HG03575 (cell line): ENCODE measurements around the gene AGL.
"Not testable (repeated sequence)": the region's sequence is repeated elsewhere in the genome, so short reads cannot be mapped to it uniquely, and the experiment has no call there.

Experiments used
- ATAC-seq: cut with Tn5 transposase; IDR thresholded peaks from one replicate; pipeline ENCODE4 v1.9.1; 2021; ENCODE audit not compliant: unreplicated experiment, insufficient number of reproducible peaks, low FRiP score; ENCODE audit errors: extremely low read depth

The AGL gene

GRCh38 chr1:99849744-99850458, at the start of gene AGL:
TSS of gene AGL (plus strand) at chr1:99850361. CDS start at chr1:99851043, 682 bp downstream.
- ATAC-seq: peak; percentile 86

- ATAC-seq: no peak
Observed at GRCh38 chr1:99801584-99801983, 48.6 kb upstream of the AGL start.

DNA sequence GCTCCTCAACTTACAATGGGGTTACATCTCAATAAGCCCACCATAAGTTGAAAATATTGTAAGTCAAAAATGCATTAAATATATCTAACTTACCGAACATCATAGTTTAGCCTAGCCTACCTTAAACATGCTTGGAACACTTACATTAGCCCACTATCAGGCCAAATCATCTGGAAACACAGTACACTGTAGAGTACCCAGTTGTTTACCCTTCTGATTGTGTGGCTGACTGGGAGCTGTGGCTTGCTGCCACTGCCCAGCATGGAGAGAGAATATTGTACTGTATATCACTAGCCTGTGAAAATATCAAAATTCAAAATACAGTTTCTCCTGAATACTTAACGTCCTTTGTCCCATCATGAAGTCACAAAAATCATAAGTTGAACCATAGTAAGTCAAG, 43.3 kb upstream of the AGL start:
- no peak for ATAC-seq

DNA sequence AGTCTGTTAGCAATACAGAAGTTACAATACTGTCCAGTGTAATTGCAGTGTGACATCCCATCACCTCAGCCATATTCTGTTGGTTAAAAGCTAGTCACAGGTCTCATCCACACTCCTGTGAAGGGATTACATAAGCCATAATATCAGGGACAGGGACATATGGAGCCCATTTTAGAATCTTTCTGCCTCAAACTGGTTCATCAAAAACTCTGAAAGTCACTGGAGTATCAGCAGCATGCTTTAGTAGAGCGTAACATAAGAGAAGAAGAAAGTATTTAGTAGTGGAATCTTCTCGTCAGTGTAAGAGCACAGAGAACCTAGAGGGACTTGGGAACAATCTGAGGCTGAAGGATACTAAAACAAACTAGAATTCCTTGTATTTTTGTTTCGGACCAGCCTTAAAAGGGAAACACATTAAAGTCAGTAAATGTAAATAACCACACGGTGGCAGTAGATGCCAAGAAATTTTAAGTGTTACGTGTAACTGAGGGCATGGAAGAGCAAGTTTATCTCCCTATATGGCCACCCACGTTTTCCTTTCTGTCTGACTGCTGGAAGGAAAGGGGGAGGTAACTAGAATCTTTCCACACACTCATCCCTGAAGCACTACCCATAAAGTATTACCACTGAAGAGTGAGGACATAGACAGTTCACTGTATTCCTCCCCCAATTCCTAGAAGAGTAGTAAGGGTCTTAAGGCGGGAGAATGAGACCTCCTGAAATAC, 41.6 kb upstream of the AGL start:
- peak; percentile 57 for ATAC-seq

- no peak for ATAC-seq
Observed at GRCh38 chr1:99811075-99811474, 39.1 kb upstream of the AGL start.

GRCh38 chr1:99811747-99812146, 38.4 kb upstream of the AGL start:
- no peak for ATAC-seq

DNA sequence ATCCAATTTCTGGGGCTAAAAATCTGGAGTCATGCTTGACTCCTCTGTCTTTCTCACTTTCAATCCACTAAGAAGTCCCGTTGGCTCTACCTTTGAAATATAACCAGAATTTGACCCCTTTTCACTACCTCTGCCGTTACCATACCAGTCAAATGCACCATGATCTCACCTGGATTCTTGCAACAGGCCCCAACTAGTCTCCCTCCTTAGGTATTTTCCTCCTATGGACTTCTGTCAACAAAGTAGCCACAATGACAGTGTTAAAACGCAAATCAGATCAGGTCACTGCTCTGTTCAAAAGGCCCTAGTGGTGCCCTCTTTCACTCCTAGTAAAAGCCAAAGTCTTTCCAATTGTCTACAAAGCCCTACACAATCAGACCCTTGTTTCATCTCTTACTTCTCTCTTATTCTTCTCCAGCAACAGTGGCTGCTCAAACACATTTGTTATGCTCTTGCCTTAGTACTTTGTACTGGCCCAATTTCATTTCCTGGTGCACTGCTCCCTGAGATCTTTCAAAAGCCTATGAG, 35.7 kb upstream of the AGL start:
- no peak for ATAC-seq

- ATAC-seq: no peak
Observed at GRCh38 chr1:99816656-99817055, 33.5 kb upstream of the AGL start.

GRCh38 chr1:99818063-99818699, 32.0 kb upstream of the AGL start:
- no peak for ATAC-seq

DNA sequence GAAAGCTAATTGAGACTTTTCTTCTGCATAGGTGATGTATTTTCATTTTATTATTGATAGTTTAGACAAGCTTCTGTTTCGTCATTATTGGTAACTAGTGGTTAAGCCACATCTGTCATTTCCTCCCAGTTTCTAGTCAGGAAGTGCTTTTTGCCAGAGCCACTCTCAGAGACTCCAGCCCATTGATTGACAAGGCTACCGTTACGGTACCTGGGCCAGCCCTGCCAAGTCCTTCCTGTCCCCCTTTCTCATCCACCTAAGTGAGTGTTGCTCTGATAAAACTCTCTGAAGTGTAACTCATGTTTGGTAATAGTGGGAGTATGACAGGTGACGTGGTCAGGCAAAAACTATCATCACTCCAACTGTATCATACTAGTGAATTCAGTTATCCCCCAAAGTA, 29.6 kb upstream of the AGL start:
- peak; percentile 72 for ATAC-seq

- no peak for ATAC-seq
Observed at GRCh38 chr1:99825098-99825497, 25.1 kb upstream of the AGL start.

DNA sequence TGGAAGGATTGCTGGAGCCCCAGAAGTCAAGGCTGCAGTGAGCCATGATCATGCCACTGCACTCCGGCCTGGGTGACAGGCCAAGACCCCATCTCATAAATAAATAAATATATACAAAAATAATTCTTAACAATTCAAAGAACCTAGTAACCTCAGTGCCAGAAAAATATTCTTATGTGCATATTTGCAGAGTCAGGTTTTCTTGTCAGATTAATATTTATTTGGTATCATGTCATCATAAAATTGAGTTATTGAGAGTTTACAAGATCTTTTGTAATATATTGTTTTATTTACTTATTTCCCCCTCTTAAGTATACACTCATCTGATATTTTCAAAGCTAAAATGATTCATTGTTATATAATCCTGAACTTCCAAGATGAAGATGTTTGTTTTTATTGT, 24.5 kb upstream of the AGL start:
- no peak for ATAC-seq

- ATAC-seq: no peak
Observed at GRCh38 chr1:99827970-99828369, 22.2 kb upstream of the AGL start.

DNA sequence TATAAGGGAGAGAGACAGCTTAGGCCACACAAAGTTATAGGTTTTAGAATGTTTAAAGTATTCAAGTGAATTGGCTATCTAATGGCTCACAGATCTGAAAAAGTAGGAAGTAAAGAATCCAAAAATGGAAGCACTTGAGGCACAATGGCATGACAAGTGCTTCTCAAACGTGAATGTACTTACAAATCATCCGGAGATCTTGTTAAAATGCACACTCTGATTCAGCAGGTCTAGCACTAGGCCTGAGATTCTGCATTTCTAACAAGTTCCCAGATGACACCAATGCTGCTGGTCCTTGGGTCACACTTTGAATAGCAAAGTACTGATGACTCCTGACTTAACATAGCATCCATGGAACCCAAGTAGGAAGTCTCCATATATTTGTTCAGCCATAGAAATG, 20.9 kb upstream of the AGL start:
- ATAC-seq: no peak

GRCh38 chr1:99833911-99834310, 16.2 kb upstream of the AGL start:
- ATAC-seq: not testable (repeated sequence)

DNA sequence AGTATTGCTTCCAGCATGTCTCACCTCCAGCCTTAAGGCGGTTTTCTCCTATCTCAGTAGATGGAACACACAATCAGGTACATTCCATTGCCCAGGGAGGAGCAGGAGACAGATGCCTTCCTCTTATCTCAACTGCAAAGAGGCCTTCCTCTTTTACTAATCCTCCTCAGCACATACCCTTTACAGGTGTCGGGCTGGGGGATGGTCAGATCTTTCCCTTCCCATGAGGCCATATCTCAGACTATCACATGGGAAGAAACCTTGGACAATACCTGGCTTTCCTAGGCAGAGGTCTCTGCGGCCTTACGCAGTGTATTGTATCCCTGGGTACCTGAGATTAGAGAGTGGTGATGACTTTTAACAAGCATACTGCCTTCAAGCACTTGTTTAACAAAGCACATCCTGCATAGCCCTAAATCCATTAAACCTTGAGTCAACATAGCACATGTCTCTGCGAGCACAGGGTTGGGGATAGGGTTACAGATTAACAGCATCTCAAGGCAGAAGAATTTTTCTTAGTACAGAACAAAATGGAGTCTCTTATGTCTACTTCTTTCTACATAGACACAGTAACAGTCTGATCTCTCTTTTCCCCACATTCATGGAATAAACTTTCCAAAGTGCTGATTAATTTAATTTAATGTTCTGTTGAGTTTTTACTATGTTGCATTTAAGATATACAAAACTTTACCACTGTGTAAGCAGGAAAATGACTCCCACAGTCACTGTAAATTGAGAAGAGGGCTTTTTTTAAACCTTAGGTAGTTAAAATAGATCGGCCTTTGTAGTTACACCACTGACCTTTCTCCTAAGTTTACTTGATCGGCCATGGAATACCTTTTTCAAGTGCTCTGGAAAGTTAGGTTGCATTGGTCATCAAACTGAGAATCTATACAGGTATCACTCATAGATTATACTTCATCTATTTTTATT, 13.7 kb upstream of the AGL start:
- ATAC-seq: not testable (repeated sequence)

- ATAC-seq: not testable (repeated sequence)
Observed at GRCh38 chr1:99840353-99840752, 9.8 kb upstream of the AGL start.

GRCh38 chr1:99843760-99844159, 6.4 kb upstream of the AGL start:
- ATAC-seq: no peak

DNA sequence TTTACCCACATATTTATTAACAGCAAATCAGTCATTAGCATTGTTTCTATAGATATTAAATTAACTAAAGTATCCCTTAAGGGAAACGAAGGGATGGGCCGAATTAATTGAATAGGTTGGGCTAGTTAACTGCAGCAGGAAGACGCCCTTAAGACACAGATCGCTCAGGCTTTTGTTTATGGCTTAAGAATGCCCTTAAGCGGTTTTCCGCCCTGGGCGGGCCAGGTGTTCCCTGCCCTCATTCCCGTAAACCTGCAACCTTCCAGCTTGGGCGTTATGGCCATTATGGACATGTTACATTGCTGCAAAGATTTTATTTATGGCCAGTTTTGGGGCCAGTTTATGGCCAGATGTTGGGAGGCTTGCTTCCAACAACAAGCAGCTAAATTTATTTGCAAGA, 5.0 kb upstream of the AGL start:
- not testable (repeated sequence) for ATAC-seq
